Endothelial cell of umbilical vein (primary cell): ENCODE measurements around the gene RBP5. TPM values are rescaled to one million over a fixed set of nuclear protein-coding genes. Genes with fewer than 3 reads are reported as not detected.

Experiments used
- BruUV-seq: library from RNA; stranded (reverse); fragments of 400-500 nt; replicated peaks from 2 replicates; lab custom pipeline; 2021; lab: Mats Ljungman, UMichigan
- CTCF ChIA-PET: fragments of 300-600, 350-600 bp; sonication (Branson Sonifier 250); formaldehyde crosslinking; loops from one replicate; lab custom pipeline; 2021; ENCODE audit warnings: antibody characterized with exemption, inconsistent platforms; lab: Charles Lee
- POLR2A ChIA-PET: fragments of 300-600, 350-600 bp; sonication (Branson Sonifier 250); formaldehyde crosslinking; loops from one replicate; lab custom pipeline; 2021; ENCODE audit warnings: antibody characterized with exemption, inconsistent platforms; lab: Charles Lee
- DNase-seq: peaks from one replicate; pipeline ENCODE4 v3.0.0-alpha.2; 2011; ENCODE audit warnings: low read depth, low spot score
- FAIRE-seq: peaks from 2 replicates; lab custom pipeline; 2011; peaks lifted over from hg19 to GRCh38; lab: Jason Lieb, UNC
- H2AFZ ChIP-seq: 2 replicates; pipeline ENCODE4 v1.6.0; 2012; ENCODE audit warnings: low read depth, low read length, control low read depth, inconsistent platforms
- H3K27ac ChIP-seq: 2 replicates; pipeline ENCODE4 v1.5.1; 2011; ENCODE audit warnings: low read depth, mild to moderate bottlenecking, control low read depth, low read length, moderate library complexity; ENCODE audit not compliant: insufficient read depth
- H3K27me3 ChIP-seq, 2 experiments: 2 replicates each; pipeline versions ENCODE4 v1.6.0 to v1.6.1; 2011; ENCODE audit warnings: low read length in 2 of 2, mixed read lengths in 1 of 2; ENCODE audit not compliant: control insufficient read depth in 2 of 2, insufficient read depth in 2 of 2
- H3K36me3 ChIP-seq, 2 experiments: 2 replicates in 1 of 2; 3 replicates in 1 of 2; pipeline ENCODE4 v1.5.1; 2011; ENCODE audit warnings: low read length in 2 of 2, mild to moderate bottlenecking in 1 of 2, moderate library complexity in 1 of 2; ENCODE audit not compliant: control insufficient read depth in 2 of 2, insufficient read depth in 2 of 2; ENCODE audit errors: extremely low read depth in 1 of 2
- H3K4me1 ChIP-seq: 3 replicates; pipeline ENCODE4 v1.5.1; 2011; ENCODE audit warnings: mild to moderate bottlenecking, low read length; ENCODE audit not compliant: control insufficient read depth, insufficient read depth; ENCODE audit errors: extremely low read depth
- H3K4me2 ChIP-seq: 2 replicates; pipeline ENCODE4 v1.6.1; 2011; ENCODE audit warnings: low read length, control low read depth, mixed read lengths; ENCODE audit not compliant: insufficient read depth
- H3K4me3 ChIP-seq, 3 experiments: fragments of 200-600 bp in 1 of 3; sonication (generic), shearing (Covaris generic) in 1 of 3; replicated peaks in 1 of 3; 2 replicates each; pipeline ENCODE4 v1.5.1; 2011 to 2016; ENCODE audit warnings: control low read depth in 3 of 3, low read length in 3 of 3, mild to moderate bottlenecking in 2 of 3, inconsistent platforms in 1 of 3, low read depth in 1 of 3, moderate library complexity in 1 of 3; ENCODE audit not compliant: insufficient read depth in 1 of 3
- H3K79me2 ChIP-seq: 2 replicates; pipeline ENCODE4 v1.6.0; 2012; ENCODE audit warnings: low read length, inconsistent platforms; ENCODE audit not compliant: control insufficient read depth, insufficient read depth
- H3K9ac ChIP-seq: replicated peaks from 2 replicates; pipeline ENCODE3; 2011; ENCODE audit warnings: low read length, control low read depth; ENCODE audit not compliant: insufficient read depth; ENCODE audit errors: extremely low read depth
- H3K9me1 ChIP-seq: replicated peaks from 3 replicates; pipeline ENCODE4 v1.6.0; 2011; ENCODE audit warnings: mild to moderate bottlenecking, low read length; ENCODE audit not compliant: control insufficient read depth, insufficient read depth; ENCODE audit errors: extremely low read depth
- H3K9me3 ChIP-seq: replicated peaks from 2 replicates; pipeline ENCODE4 v1.5.1; 2012; ENCODE audit warnings: low read length, inconsistent platforms; ENCODE audit not compliant: control insufficient read depth, insufficient read depth
- H4K20me1 ChIP-seq: replicated peaks from 2 replicates; pipeline ENCODE3; 2011; ENCODE audit warnings: mild to moderate bottlenecking, low read length; ENCODE audit not compliant: control insufficient read depth, insufficient read depth; ENCODE audit errors: extremely low read depth
- CTCF ChIP-seq, 2 donors: IDR thresholded peaks; 1 replicate in 1 of 2; 2 replicates in 1 of 2; pipeline ENCODE4 v1.5.1; 2011; ENCODE audit warnings: low read length in 2 of 2, mild to moderate bottlenecking in 2 of 2, moderate library complexity in 2 of 2, control low read depth in 1 of 2, inconsistent platforms in 1 of 2, low read depth in 1 of 2; ENCODE audit not compliant: insufficient read depth in 1 of 2; ENCODE audit errors: extremely low read depth in 1 of 2
- EZH2 ChIP-seq: IDR thresholded peaks from 2 replicates; pipeline ENCODE4 v1.6.1; 2012; ENCODE audit warnings: borderline replicate concordance, low read depth, mild to moderate bottlenecking, moderate library complexity, low read length, inconsistent platforms; ENCODE audit not compliant: severe bottlenecking
- FOS ChIP-seq: IDR thresholded peaks from 2 replicates; pipeline ENCODE4 v1.6.1; 2011; ENCODE audit warnings: mild to moderate bottlenecking, low read length, moderate library complexity, borderline replicate concordance; ENCODE audit not compliant: insufficient read depth
- GATA2 ChIP-seq: IDR thresholded peaks from 2 replicates; pipeline ENCODE4 v1.7.0; 2011; ENCODE audit warnings: low read depth, mild to moderate bottlenecking, moderate library complexity, mixed read lengths, low read length; ENCODE audit not compliant: insufficient read length, insufficient read depth
- JUN ChIP-seq: IDR thresholded peaks from 2 replicates; pipeline ENCODE4 v1.6.1; 2011; ENCODE audit warnings: borderline replicate concordance, low read depth; ENCODE audit not compliant: insufficient read length, insufficient read depth
- MYC ChIP-seq: IDR thresholded peaks from one replicate; pipeline ENCODE4 v1.6.1; 2011; ENCODE audit warnings: mild to moderate bottlenecking, low read depth, low read length
- POLR2A ChIP-seq: IDR thresholded peaks from 2 replicates; pipeline ENCODE4 v1.6.1; 2012; ENCODE audit warnings: low read depth, mild to moderate bottlenecking, control low read depth, low read length
- POLR2AphosphoS5 ChIP-seq: IDR thresholded peaks from 2 replicates; pipeline ENCODE4 v1.6.1; 2012; ENCODE audit warnings: low read depth, mild to moderate bottlenecking, control low read depth, low read length, moderate library complexity; ENCODE audit not compliant: insufficient read depth
- dilution Hi-C: fragments of 300-500 bp; cut with MboI; formaldehyde crosslinking; loops from one replicate; pipeline ENCODE4 v1.15.0; 2019; ENCODE audit warnings: low sequenced_read_pairs; ENCODE audit not compliant: extremely low pct_ligation_motif_present
- intact Hi-C: fragments of 100-400 bp; cut with micrococcal nuclease; formaldehyde crosslinking; loops from one replicate; pipeline ENCODE4 v1.10.0; 2022
- polyA plus RNA-seq, 4 experiments: library from polyadenylated mRNA; depleted of rRNA in 3 of 4; stranded (reverse) in 3 of 4; unstranded in 1 of 4; fragments of >200 nt; gene quantifications; 2 replicates each; pipeline versions ENCODE4 v1.2.1 to v1.2.3, GENCODE V29; 2011 to 2012; ENCODE audit warnings: missing spikeins in 1 of 4
- total RNA-seq: library from RNA; stranded (reverse); gene quantifications from 2 replicates; pipeline ENCODE4 v1.2.3, GENCODE V29; 2021
- TF ChIP-seq, protein P1 (sequence below): IDR thresholded peaks from 2 replicates; pipeline ENCODE4 v1.6.1; 2011; ENCODE audit not compliant: insufficient read depth, insufficient read length

RBP5 gene
- total and polyA plus RNA-seq, 2 donors (not counting 3 experiments of a cell fraction or from before 2014, with no cell fraction given) = 0.12 TPM; not detected in 1

- no peak for TF ChIP-seq POLR2AphosphoS5
- no peak for TF ChIP-seq CTCF (IDR thresholded peaks at IDR 0.05; ENCODE audit: extremely low read depth in 1 of 2, insufficient read depth in 1 of 2, low read depth in 1 of 2, low read length in 2 of 2)
- TF ChIP-seq POLR2A = no peak
- TF ChIP-seq JUN = no peak
- TF ChIP-seq FOS = no peak
- TF ChIP-seq EZH2 = no peak
- TF ChIP-seq, protein P1, sequence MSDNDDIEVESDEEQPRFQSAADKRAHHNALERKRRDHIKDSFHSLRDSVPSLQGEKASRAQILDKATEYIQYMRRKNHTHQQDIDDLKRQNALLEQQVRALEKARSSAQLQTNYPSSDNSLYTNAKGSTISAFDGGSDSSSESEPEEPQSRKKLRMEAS = no peak
- TF ChIP-seq MYC = no peak
- no peak for TF ChIP-seq GATA2
- BruUV-seq = no TSS peak
- H4K20me1 ChIP-seq = no peaks in the 10 kb centered on the region
- DNase-seq (no peak), FAIRE-seq (no peak)
- dilution Hi-C loops = no loop called here
- no peak overlapping the region for H3K9ac ChIP-seq
- H3K4me3 ChIP-seq = no peak overlapping the region
- H3K27me3 ChIP-seq = peaks cover 0 to 11% of the 10 kb centered on the region in 2 experiments
- H3K79me2 ChIP-seq = no peaks in the 10 kb centered on the region
- no peak overlapping the region for H3K4me2 ChIP-seq
- no peak overlapping the region for H3K27ac ChIP-seq
- ChIA-PET POLR2A (no interaction called here), CTCF (interaction anchor here (1.0 to 2.0 kb wide), 4 partner anchors 15 to 149 kb away, joined by 3 to 7 read pairs (median 5); partner anchors contain the start of genes C1RL and C1S)
- no peaks in the 10 kb centered on the region for H3K36me3 ChIP-seq
- no peaks in the 10 kb centered on the region for H3K9me3 ChIP-seq
- no peak overlapping the region for H2AFZ ChIP-seq
- H3K4me1 ChIP-seq = peaks cover 6% of the 10 kb centered on the region
- H3K9me1 ChIP-seq = no peaks in the 10 kb centered on the region
- intact Hi-C loops = loop anchor here (2.0 to 5.0 kb wide), 3 partner anchors 15 to 222 kb away; partner anchors contain the start of genes C1RL, EMG1, PHB2 and SPSB2
These were observed 34.8 kb downstream of the RBP5 start for GRCh38 chr12:7093892-7094291.
